GM12878 (cell line): ENCODE results near the gene NLRC5. TPM values are rescaled to one million over a fixed set of nuclear protein-coding genes. Genes with fewer than 3 reads are reported as not detected.

Experiments
- ASH2L ChIP-seq: fragments of 300-600, 200-600 bp; sonication (generic); IDR thresholded peaks from 2 replicates; pipeline ENCODE4 v1.6.1; 2017; ENCODE audit warnings: low read depth, mild to moderate bottlenecking, borderline replicate concordance
- ATF7 ChIP-seq: fragments of 450-650 bp; IDR thresholded peaks from 2 replicates; pipeline ENCODE4 v1.6.1; 2016; ENCODE audit warnings: low read depth, mild to moderate bottlenecking
- BCLAF1 ChIP-seq: fragments of 450-650 bp; IDR thresholded peaks from 2 replicates; pipeline ENCODE4 v1.6.1; 2017; ENCODE audit warnings: antibody characterized with exemption, mild to moderate bottlenecking, moderate library complexity
- CBFB ChIP-seq: IDR thresholded peaks from 2 replicates; pipeline ENCODE4 v1.6.1; 2016; ENCODE audit warnings: antibody characterized with exemption, low read depth
- CEBPB ChIP-seq, 2 experiments: fragments of 150-350 bp in 1 of 2; IDR thresholded peaks; 2 replicates each; pipeline ENCODE4 v1.6.1; 2012 to 2014; ENCODE audit warnings: low read depth in 2 of 2, low read length in 2 of 2, borderline replicate concordance in 1 of 2, inconsistent platforms in 1 of 2
- CHD2 ChIP-seq: IDR thresholded peaks from 2 replicates; pipeline ENCODE4 v1.6.1; 2011; ENCODE audit warnings: low read depth, low read length, improper control_type of control experiment, borderline replicate concordance
- CREB1 ChIP-seq: IDR thresholded peaks from 2 replicates; pipeline ENCODE4 v1.6.1; 2012; ENCODE audit warnings: low read depth, mild to moderate bottlenecking, inconsistent platforms
- ESRRA ChIP-seq: IDR thresholded peaks from 2 replicates; pipeline ENCODE4 v1.6.1; 2012; ENCODE audit warnings: mild to moderate bottlenecking, low read length, improper control_type of control experiment
- ETV6 ChIP-seq, 2 experiments: fragments of 450-650 bp in 1 of 2; IDR thresholded peaks in 1 of 2; conservative IDR thresholded peaks in 1 of 2; 2 replicates each; pipeline ENCODE4 v1.6.1; 2014; ENCODE audit warnings: antibody characterized with exemption in 1 of 2, borderline replicate concordance in 1 of 2, low read depth in 1 of 2, mild to moderate bottlenecking in 1 of 2, moderate library complexity in 1 of 2
- GATAD2B ChIP-seq: fragments of 450-650 bp; conservative IDR thresholded peaks from 2 replicates; pipeline ENCODE4 v1.6.1; 2017; ENCODE audit warnings: low read depth, mild to moderate bottlenecking, moderate library complexity
- IKZF1 ChIP-seq: fragments of 450-650 bp; conservative IDR thresholded peaks from 2 replicates; pipeline ENCODE4 v1.6.1; 2017; ENCODE audit warnings: antibody characterized with exemption, mild to moderate bottlenecking
- MEF2B ChIP-seq: fragments of 450-650 bp; IDR thresholded peaks from 2 replicates; pipeline ENCODE4 v1.6.1; 2018; ENCODE audit warnings: mild to moderate bottlenecking, moderate library complexity; ENCODE audit not compliant: partially characterized antibody, poor library complexity, severe bottlenecking
- MTA3 ChIP-seq: IDR thresholded peaks from 2 replicates; pipeline ENCODE4 v1.6.1; 2012; ENCODE audit warnings: low read length, inconsistent platforms, borderline replicate concordance
- MXI1 ChIP-seq: fragments of 150-350 bp; IDR thresholded peaks from 2 replicates; pipeline ENCODE4 v1.6.1; 2011; ENCODE audit warnings: low read depth, mild to moderate bottlenecking, inconsistent platforms, low read length, improper control_type of control experiment
- NR2C1 ChIP-seq: fragments of 450-650 bp; IDR thresholded peaks from 2 replicates; pipeline ENCODE4 v1.6.1; 2017; ENCODE audit warnings: antibody characterized with exemption, mild to moderate bottlenecking, moderate library complexity
- PRDM15 ChIP-seq: fragments of 450-650 bp; formaldehyde crosslinking; IDR thresholded peaks from 2 replicates; pipeline ENCODE4 v1.4.0; 2020; ENCODE audit warnings: mild to moderate bottlenecking, moderate library complexity
- TCF12 ChIP-seq: IDR thresholded peaks from 2 replicates; pipeline ENCODE4 v1.6.1; 2011; ENCODE audit warnings: low read depth, mild to moderate bottlenecking, low read length
- USF2 ChIP-seq: IDR thresholded peaks from 2 replicates; pipeline ENCODE4 v1.6.1; 2011; ENCODE audit warnings: low read depth, low read length, improper control_type of control experiment, borderline replicate concordance
- ZNF217 ChIP-seq: fragments of 450-650 bp; IDR thresholded peaks from 2 replicates; pipeline ENCODE4 v1.6.1; 2017; ENCODE audit warnings: antibody characterized with exemption, mild to moderate bottlenecking
- ZNF384 ChIP-seq: IDR thresholded peaks from 2 replicates; pipeline ENCODE4 v1.6.1; 2012; ENCODE audit warnings: low read depth, mild to moderate bottlenecking, low read length, improper control_type of control experiment, borderline replicate concordance
- ZSCAN29 ChIP-seq: fragments of 450-650 bp; IDR thresholded peaks from 2 replicates; pipeline ENCODE4 v1.6.1; 2017; ENCODE audit warnings: mild to moderate bottlenecking, moderate library complexity
- polyA plus RNA-seq, 11 experiments: library from polyadenylated mRNA; depleted of rRNA in 4 of 11; unstranded in 6 of 11; stranded (reverse) in 5 of 11; fragments of >200 nt; fragmentation: Nextera tagmentation in 4 of 11; fragmentation: Illumina TruSeq in 1 of 11; extraction: Ambion mirVana in 4 of 11; extraction: Trizol in 1 of 11; gene quantifications; 1 replicate in 1 of 11; 2 replicates in 10 of 11; pipeline versions ENCODE4 v1.2.1 to v1.2.3, GENCODE V29; 2011 to 2016; ENCODE audit warnings: inconsistent platforms in 2 of 11, missing spikeins in 2 of 11, low read depth in 1 of 11
- total RNA-seq, 4 experiments: library from RNA; depleted of rRNA in 3 of 4; stranded (reverse); fragments of >200 nt in 3 of 4; fragmentation: Illumina TruSeq in 1 of 4; extraction: Trizol in 1 of 4; gene quantifications; 2 replicates each; pipeline versions ENCODE4 v1.2.1 to v1.2.3, GENCODE V29; 2013 to 2021

NLRC5 gene
- total and polyA plus RNA-seq, 10 of the 15 experiments (the other 5 are each of a cell fraction or from before 2014, with no cell fraction given): 13.1 to 105 (median 57.3) TPM

GRCh38 chr16:56970934-56971767, 18.2 kb upstream of the NLRC5 start (continued):
- TF ChIP-seq BCLAF1: no peak
- TF ChIP-seq TCF12: peak; percentile 88; the same call in 1 of the 2 replicates
- peak; percentile 79; the same call in 1 of the 2 replicates for TF ChIP-seq ZNF217
- no peak for TF ChIP-seq ETV6 (conservative IDR thresholded peaks at IDR 0.05 in 1 of 2, IDR thresholded peaks at IDR 0.05 in 1 of 2; ENCODE audit: borderline replicate concordance in 1 of 2, low read depth in 1 of 2)
- TF ChIP-seq USF2: no peak; the same call in 1 of the 2 replicates
- no peak for TF ChIP-seq MTA3
- TF ChIP-seq CREB1: peak; percentile 72
- no peak for TF ChIP-seq PRDM15 (CRISPR knock-in tag)
- peak; percentile 92 for TF ChIP-seq IKZF1
- TF ChIP-seq ASH2L: no peak
- TF ChIP-seq ZNF384: no peak
- no peak for TF ChIP-seq CHD2
- TF ChIP-seq NR2C1: no peak
- TF ChIP-seq ATF7: peak; percentile 81
- no peak for TF ChIP-seq ZSCAN29
- no peak for TF ChIP-seq ESRRA
- peak; percentile 95 for TF ChIP-seq MEF2B
- TF ChIP-seq GATAD2B: peak; percentile 54
- no peak for TF ChIP-seq CEBPB (IDR thresholded peaks at IDR 0.05; ENCODE audit: borderline replicate concordance in 1 of 2, low read depth in 2 of 2, low read length in 2 of 2)
- no peak for TF ChIP-seq MXI1
- peak; percentile 37 for TF ChIP-seq CBFB
